Measurements from ENCODE around the gene LST1. TPM values are rescaled to one million over a fixed set of nuclear protein-coding genes. Genes with fewer than 3 reads are reported as not detected.

The LST1 gene
- polyA plus RNA-seq, 1 experiment: not detected

DNA sequence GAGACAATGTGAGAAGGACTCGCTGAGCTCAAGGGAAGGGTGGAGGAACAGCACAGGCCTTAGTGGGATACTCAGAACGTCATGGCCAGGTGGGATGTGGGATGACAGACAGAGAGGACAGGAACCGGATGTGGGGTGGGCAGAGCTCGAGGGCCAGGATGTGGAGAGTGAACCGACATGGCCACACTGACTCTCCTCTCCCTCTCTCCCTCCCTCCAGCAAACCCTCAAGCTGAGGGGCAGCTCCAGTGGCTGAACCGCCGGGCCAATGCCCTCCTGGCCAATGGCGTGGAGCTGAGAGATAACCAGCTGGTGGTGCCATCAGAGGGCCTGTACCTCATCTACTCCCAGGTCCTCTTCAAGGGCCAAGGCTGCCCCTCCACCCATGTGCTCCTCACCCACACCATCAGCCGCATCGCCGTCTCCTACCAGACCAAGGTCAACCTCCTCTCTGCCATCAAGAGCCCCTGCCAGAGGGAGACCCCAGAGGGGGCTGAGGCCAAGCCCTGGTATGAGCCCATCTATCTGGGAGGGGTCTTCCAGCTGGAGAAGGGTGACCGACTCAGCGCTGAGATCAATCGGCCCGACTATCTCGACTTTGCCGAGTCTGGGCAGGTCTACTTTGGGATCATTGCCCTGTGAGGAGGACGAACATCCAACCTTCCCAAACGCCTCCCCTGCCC lies 9.0 kb upstream of the LST1 start:
- Histone ChIP-seq H3K27me3 (ENCODE audit: control insufficient read depth, insufficient read depth, low read length) (peaks cover 30% of the 10 kb centered on the region), H3K4me3 (ENCODE audit: low read depth, low read length) (no peak overlapping the region), H3K27ac (ENCODE audit: low read depth, low read length) (no peak overlapping the region), H3K9me3 (ENCODE audit: control insufficient read depth, insufficient read depth, low read length) (no peaks in the 10 kb centered on the region; the same call in 1 of the 2 replicates)
- no peak for DNase-seq (ENCODE audit: low read depth, low spot score)
- CTCF ChIA-PET: interaction anchor here (0.6 to 9.5 kb wide), 4 partner anchors 17 to 178 kb away, joined by 3 to 132 read pairs (median 3); partner anchors contain the start of gene ATP6V1G2
- TF ChIP-seq, protein P1, sequence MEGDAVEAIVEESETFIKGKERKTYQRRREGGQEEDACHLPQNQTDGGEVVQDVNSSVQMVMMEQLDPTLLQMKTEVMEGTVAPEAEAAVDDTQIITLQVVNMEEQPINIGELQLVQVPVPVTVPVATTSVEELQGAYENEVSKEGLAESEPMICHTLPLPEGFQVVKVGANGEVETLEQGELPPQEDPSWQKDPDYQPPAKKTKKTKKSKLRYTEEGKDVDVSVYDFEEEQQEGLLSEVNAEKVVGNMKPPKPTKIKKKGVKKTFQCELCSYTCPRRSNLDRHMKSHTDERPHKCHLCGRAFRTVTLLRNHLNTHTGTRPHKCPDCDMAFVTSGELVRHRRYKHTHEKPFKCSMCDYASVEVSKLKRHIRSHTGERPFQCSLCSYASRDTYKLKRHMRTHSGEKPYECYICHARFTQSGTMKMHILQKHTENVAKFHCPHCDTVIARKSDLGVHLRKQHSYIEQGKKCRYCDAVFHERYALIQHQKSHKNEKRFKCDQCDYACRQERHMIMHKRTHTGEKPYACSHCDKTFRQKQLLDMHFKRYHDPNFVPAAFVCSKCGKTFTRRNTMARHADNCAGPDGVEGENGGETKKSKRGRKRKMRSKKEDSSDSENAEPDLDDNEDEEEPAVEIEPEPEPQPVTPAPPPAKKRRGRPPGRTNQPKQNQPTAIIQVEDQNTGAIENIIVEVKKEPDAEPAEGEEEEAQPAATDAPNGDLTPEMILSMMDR (IDR thresholded peaks at IDR 0.05; ENCODE audit: low read depth, low read length): no peak
- POLR2A ChIA-PET: no interaction called here

- CTCF ChIA-PET: interaction anchor here (9.5 kb wide), 1 partner anchor 20 kb away, joined by 132 read pairs; no protein-coding TSS in a partner anchor
Observed at GRCh38 chr6:31577579-31577966, 8.5 kb upstream of the LST1 start.

GRCh38 chr6:31578184-31579118 lies 7.6 kb upstream of the LST1 start:
- CTCF ChIA-PET: interaction anchor here (2.3 to 9.5 kb wide), 3 partner anchors 8 to 31 kb away, joined by 11 to 132 read pairs (median 31); partner anchors contain the start of genes ATP6V1G2 and NFKBIL1
- TF ChIP-seq, protein P1 (IDR thresholded peaks at IDR 0.05; ENCODE audit: low read depth, low read length): no peak
- peaks cover 22% of the 10 kb centered on the region for H3K27me3 ChIP-seq (ENCODE audit: control insufficient read depth, insufficient read depth, low read length)

More at GRCh38 chr6:31577579-31577966, 8.5 kb upstream of the LST1 start:
- H3K4me3 ChIP-seq (ENCODE audit: low read depth, low read length): no peak overlapping the region
- no peaks in the 10 kb centered on the region; the same call in 1 of the 2 replicates for H3K9me3 ChIP-seq (ENCODE audit: control insufficient read depth, insufficient read depth, low read length)
- peaks cover 27% of the 10 kb centered on the region for H3K27me3 ChIP-seq (ENCODE audit: control insufficient read depth, insufficient read depth, low read length)
- TF ChIP-seq, protein P1 (IDR thresholded peaks at IDR 0.05; ENCODE audit: low read depth, low read length): no peak
- POLR2A ChIA-PET: no interaction called here
- DNase-seq (ENCODE audit: low read depth, low spot score): no peak
- no peak overlapping the region for H3K27ac ChIP-seq (ENCODE audit: low read depth, low read length)

DNA sequence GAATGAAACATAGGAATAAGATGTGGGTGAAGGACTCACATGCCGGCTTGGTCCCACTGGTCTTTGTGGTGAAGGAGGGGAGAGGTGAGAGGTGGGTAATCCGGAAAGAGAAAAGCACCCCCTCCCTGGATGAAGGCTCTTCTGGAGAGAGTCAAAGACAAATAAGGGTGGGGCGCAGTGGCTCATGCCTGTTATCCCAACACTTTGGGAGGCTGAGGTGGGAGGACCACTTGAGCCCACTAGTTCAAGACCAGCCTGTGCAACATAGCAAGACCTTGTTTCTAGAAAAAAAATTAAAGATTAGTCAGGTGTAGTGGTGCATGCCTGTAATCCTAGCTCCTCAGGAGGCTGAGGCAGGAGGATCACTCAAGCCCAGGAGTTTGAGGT lies 7.0 kb upstream of the LST1 start:
- no peaks in the 10 kb centered on the region; the same call in 1 of the 2 replicates for H3K9me3 ChIP-seq (ENCODE audit: control insufficient read depth, insufficient read depth, low read length)
- H3K4me3 ChIP-seq (ENCODE audit: low read depth, low read length): no peak overlapping the region
- no peak overlapping the region for H3K27ac ChIP-seq (ENCODE audit: low read depth, low read length)
- TF ChIP-seq, protein P1 (IDR thresholded peaks at IDR 0.05; ENCODE audit: low read depth, low read length): no peak
- POLR2A ChIA-PET: no interaction called here
- no peak for DNase-seq (ENCODE audit: low read depth, low spot score)
- H3K27me3 ChIP-seq (ENCODE audit: control insufficient read depth, insufficient read depth, low read length): peaks cover 18% of the 10 kb centered on the region
- CTCF ChIA-PET: interaction anchor here (2.3 to 9.5 kb wide), 3 partner anchors 9 to 32 kb away, joined by 11 to 132 read pairs (median 31); partner anchors contain the start of genes ATP6V1G2 and NFKBIL1

More at GRCh38 chr6:31578184-31579118, 7.6 kb upstream of the LST1 start:
- Histone ChIP-seq H3K27ac (ENCODE audit: low read depth, low read length) (no peak overlapping the region), H3K9me3 (ENCODE audit: control insufficient read depth, insufficient read depth, low read length) (no peaks in the 10 kb centered on the region; the same call in 1 of the 2 replicates), H3K4me3 (ENCODE audit: low read depth, low read length) (no peak overlapping the region)
- POLR2A ChIA-PET: no interaction called here
- DNase-seq (ENCODE audit: low read depth, low spot score): no peak
